Epithelial cell of esophagus (primary cell): Measurements from ENCODE around the gene ZBTB42.
"Not testable (repeated sequence)": the region's sequence is repeated elsewhere in the genome, so short reads cannot be mapped to it uniquely, and the experiment has no call there.

ENCODE experiments used
- DNase-seq: peaks from one replicate; pipeline ENCODE4 v3.0.0; 2010; ENCODE audit warnings: low read depth
- H3K4me3 ChIP-seq: 2 replicates; pipeline ENCODE4 v1.5.1; 2011; ENCODE audit warnings: mild to moderate bottlenecking, low read length, control low read depth
- TF ChIP-seq, protein P1 (sequence below): IDR thresholded peaks from 2 replicates; pipeline ENCODE4 v1.5.1; 2011; ENCODE audit warnings: low read depth, mild to moderate bottlenecking, low read length, control low read depth, inconsistent platforms; ENCODE audit not compliant: insufficient read depth; ENCODE audit errors: missing control alignments

ZBTB42 gene

DNA sequence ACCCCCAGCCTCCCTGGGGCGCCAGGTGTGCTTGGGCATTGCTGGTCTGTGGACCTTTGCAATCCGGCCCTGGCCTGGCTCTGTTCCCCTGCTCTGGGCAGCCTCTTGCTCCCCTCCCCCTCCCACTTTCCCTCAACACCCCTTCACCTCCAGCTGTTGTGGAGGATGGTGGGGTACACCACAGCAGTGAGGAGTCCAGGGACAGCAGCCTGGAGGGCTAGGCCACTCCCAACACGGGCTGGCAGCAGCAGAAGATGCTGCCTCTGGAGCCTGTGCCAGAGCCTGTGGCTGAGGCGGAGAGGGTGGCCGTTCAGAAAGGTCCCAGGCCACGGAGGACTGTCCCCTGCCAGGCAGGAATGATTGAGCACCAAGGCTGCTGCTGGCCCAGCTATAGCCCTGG is 7.6 kb downstream of the ZBTB42 start:
- no peak overlapping the region for H3K4me3 ChIP-seq
- TF ChIP-seq, protein P1, sequence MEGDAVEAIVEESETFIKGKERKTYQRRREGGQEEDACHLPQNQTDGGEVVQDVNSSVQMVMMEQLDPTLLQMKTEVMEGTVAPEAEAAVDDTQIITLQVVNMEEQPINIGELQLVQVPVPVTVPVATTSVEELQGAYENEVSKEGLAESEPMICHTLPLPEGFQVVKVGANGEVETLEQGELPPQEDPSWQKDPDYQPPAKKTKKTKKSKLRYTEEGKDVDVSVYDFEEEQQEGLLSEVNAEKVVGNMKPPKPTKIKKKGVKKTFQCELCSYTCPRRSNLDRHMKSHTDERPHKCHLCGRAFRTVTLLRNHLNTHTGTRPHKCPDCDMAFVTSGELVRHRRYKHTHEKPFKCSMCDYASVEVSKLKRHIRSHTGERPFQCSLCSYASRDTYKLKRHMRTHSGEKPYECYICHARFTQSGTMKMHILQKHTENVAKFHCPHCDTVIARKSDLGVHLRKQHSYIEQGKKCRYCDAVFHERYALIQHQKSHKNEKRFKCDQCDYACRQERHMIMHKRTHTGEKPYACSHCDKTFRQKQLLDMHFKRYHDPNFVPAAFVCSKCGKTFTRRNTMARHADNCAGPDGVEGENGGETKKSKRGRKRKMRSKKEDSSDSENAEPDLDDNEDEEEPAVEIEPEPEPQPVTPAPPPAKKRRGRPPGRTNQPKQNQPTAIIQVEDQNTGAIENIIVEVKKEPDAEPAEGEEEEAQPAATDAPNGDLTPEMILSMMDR: no peak
- no peak for DNase-seq

DNA sequence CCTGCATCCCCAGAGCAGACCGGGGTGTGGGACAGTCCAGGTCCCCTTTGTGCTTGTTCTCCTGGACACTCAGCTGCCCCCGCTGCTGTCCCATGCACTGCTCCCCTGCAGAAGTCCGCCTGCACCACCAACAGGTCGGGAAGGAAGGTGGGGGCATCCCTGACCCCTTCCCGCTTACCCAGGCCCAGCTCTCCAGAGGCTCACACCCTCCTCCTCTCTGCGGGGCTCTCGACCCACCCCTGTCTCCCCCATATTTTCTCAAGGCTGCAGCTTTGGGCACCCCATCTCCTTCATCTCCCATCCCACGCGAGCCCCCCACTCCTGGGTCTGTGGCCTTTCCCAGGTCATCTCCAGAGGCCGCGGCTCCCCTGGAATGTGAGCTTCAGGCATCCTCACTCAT is 9.4 kb downstream of the ZBTB42 start:
- H3K4me3 ChIP-seq: no peak overlapping the region
- no peak for DNase-seq
- TF ChIP-seq, protein P1: no peak

DNA sequence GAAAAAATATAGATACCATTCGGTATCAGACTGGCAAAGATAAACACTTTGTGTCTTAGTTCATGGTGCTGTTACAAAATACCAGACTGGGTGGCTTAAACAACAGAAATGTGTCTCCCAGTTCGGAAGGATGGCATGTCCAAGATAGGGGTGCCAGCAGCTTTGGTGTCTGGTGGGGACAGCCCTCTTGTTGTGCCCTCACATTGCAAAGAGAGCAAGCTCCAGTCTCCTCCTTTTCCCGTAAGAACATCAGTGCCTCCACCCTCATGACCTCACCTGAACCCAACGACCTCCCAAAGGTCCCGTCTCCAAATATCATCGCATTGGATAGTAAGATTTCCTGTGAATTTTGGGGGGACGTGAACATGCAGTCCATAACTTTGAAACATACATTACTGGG is 12.4 kb downstream of the ZBTB42 start:
- TF ChIP-seq, protein P1: no peak
- no peak for DNase-seq

DNA sequence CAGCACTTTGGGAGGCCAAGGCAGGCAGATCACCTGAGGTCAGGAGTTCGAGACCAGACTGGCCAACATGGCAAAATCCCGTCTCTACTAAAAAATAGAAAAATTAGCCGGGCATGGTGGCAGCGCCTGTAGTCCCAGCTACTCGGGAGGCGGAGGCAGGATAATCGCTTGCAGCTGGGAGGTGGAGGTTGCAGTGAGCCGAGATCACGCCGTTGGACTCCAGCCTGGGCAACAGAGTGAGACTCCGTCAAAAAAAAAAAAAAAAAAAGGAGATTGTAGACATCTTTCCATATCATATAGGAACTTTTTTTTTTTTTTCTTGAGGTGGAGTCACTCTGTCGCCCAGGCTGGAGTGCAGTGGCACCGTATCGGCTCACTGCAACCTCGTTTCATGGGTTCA is 13.8 kb downstream of the ZBTB42 start:
- not testable (repeated sequence) for DNase-seq
- H3K4me3 ChIP-seq: peak overlapping the region; percentile 73

More for the DNA sequence above, 12.4 kb downstream of the ZBTB42 start:
- no peak overlapping the region for H3K4me3 ChIP-seq

DNA sequence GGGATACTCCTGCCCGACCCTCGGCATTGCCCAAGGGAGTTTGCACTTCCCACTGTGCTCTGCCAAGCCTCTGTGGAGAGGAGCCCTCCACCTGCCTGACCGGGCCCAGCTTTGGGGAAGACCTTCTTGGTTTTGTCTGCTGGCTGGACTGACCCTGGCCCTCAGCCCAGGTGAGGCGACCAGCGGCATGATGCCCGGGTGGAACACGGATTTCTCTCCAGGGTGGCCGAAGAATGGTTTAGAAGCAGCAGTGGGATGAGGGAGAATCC is 15.6 kb downstream of the ZBTB42 start:
- TF ChIP-seq, protein P1: no peak
- no peak for DNase-seq
- peak overlapping the region; percentile 73 for H3K4me3 ChIP-seq

DNA sequence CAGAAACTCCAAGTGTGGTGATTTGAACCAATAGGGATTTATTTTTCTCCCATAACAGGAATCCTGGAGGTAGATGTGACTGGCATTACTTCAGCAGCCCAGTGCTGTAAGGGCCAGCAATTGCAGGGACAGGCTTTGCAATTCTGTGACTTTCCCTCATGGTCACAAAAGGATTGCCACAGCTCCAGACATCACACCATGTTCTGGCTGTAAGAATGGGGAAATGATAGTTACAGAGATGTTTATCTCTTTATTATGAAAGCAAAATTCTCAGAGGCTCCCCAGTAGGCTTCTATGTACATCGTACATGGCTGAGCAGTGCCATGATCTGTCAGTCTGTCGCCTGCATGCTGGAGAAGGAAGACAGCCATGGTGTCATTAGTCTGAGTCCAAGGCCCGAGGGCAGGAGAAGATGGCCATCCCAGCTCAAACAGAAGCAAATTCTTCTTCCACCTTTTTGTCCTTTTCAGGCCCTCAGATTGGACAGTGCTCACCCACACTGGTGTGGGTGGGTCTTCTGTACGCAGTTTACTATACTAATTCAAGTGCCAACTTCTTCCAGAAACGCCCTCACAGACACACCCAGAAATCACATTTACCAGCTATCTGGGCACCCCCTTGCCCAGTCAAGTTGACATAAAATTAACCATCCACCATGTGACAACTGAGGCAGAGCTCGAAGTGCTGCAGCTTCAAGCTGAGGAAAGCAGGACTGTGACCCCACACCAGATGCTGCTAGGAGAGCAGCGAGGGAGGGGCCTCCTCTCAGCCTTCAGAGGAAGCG is 17.2 kb downstream of the ZBTB42 start:
- TF ChIP-seq, protein P1: no peak
- no peak for DNase-seq
- no peak overlapping the region for H3K4me3 ChIP-seq

DNA sequence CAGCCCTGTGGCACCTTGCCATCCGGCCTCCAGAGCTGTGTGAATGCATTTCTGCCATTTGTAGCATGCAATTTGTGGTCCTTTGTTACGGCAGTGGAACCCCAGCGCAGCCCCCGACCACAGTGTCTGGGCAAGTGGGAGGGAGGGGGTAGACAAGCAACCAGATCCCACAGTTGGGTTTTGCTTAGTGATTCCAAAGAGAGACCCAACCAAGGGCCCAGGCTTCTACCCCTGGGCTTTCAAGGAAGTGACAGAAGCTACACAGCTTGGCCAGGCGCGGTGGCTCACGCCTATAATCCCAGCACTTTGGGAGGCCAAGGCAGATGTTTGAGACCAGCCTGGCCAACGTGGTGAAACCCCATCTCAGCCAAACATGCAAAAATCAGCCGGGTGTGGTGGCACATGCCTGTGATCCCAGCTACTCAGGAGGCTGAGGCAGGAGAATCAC is 17.8 kb downstream of the ZBTB42 start:
- TF ChIP-seq, protein P1: no peak
- no peak for DNase-seq

DNA sequence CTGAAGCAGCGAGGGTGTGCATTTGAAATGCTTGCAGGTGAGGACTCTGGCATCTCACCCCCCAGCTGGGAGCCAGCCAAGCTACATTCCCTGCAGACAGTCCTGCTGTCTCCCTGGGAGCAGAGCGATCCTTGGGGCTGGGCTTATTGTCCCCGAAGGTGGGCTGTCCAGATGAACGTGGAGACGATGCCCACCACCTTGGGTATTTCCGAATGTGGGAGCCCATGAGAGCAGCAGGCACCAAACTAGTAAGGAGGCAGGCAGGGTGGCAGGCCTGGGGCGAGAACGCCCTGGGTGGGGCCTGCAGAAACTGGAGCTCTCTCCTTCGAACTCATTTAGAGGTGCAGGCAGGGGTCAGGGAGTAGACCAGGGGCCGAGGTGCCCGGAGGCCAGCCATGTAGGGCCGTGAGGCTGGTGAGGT is 18.5 kb downstream of the ZBTB42 start:
- TF ChIP-seq, protein P1: no peak
- DNase-seq: no peak
- no peak overlapping the region for H3K4me3 ChIP-seq

More for the DNA sequence above, 17.8 kb downstream of the ZBTB42 start:
- no peak overlapping the region for H3K4me3 ChIP-seq
